Mesodermal cell (in vitro differentiated cells): ENCODE results near the gene TMEM59L.

Source experiments
- H3K27ac ChIP-seq: 2 replicates; pipeline ENCODE4 v1.7.0; 2013; ENCODE audit warnings: mild to moderate bottlenecking, low read depth, low read length, moderate library complexity; ENCODE audit not compliant: severe bottlenecking
- H3K36me3 ChIP-seq: 2 replicates; pipeline ENCODE4 v1.7.1; 2013; ENCODE audit warnings: mild to moderate bottlenecking, low read length, moderate library complexity; ENCODE audit not compliant: control insufficient read depth, insufficient read depth
- H3K4me1 ChIP-seq: one replicate; pipeline ENCODE4 v1.7.1; 2013; ENCODE audit warnings: mild to moderate bottlenecking, low read length; ENCODE audit not compliant: insufficient read depth, control insufficient read depth, poor library complexity, severe bottlenecking
- H3K4me3 ChIP-seq: 2 replicates; pipeline ENCODE4 v1.7.0; 2013; ENCODE audit warnings: low read length, control low read depth, mild to moderate bottlenecking; ENCODE audit not compliant: insufficient read depth, poor library complexity, severe bottlenecking; ENCODE audit errors: extremely low read depth
- H3K9me3 ChIP-seq: 2 replicates; pipeline ENCODE4 v1.7.1; 2013; ENCODE audit warnings: mild to moderate bottlenecking, low read length, moderate library complexity; ENCODE audit not compliant: control insufficient read depth
- whole genome bisulfite sequencing, 2 experiments: methylation state at CpG; one replicate each; pipeline ENCODE4 v1.1.5; 2013; ENCODE audit warnings: missing lambda C conversion rate in 2 of 2; ENCODE audit not compliant: insufficient coverage in 2 of 2; 5-methylcytosine and 5-hydroxymethylcytosine counted together

The TMEM59L gene

DNA sequence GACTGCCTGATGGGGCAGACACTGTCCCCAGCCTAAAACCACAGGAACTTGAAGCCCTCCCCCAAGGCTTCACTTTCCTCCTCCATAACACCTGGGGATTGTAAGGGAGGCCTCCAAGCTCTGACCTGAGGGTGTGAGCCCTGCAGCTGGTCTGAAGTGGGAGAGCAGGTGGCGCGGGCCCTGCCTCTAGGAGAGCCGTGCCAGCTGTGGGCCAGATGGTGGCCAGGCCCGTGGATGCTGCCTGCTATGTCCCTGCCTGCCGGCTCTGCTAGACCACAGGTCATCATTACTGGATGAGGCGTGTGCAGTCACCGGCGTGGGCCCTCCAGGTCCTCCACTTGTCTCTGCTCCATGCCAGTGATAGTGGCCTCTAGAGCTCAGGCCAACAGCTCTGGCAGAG lies 20.7 kb downstream of the TMEM59L start:
- Histone ChIP-seq H3K4me1 (peaks cover 6% of the 10 kb centered on the region), H3K36me3 (no peaks in the 10 kb centered on the region), H3K27ac (no peak overlapping the region), H3K9me3 (no peaks in the 10 kb centered on the region), H3K4me3 (no peak overlapping the region)
- 83 to 86% methylated on average over 8 of the region's 8 CpGs for WGBS, 2 experiments

DNA sequence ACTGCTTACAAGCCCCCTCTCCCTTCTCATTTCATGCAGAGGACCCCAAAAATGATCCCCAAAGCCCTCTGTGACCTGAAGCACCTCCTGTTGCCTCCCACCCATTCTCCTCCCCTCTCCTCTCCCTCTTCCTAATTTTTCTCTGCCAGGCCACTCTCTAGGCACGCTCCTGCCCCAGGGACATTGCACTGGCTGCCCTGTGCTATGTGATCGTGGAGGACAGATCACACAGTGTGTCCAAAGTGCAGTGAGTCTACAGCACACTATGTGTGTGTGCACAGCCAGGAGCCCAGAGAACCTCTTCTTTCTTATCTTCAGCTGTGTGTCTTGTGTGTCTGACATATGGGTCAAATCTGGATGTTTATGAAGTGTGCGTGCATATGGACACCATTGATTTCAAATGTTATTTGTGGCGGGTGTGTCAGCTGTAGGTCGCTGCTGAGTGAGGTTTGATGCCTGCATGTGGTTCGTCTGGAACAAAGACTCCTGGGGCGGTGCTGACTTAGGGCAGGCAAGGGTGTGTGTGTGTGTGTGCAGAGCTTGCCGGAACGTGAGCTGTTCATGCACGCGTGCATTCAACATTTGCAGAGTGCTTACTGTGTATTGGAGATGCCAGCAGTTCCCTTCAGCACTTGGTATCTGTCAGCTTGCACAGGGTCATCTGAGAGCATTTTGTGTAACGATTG lies 22.1 kb downstream of the TMEM59L start:
- Histone ChIP-seq H3K4me1 (peaks cover 6% of the 10 kb centered on the region), H3K9me3 (no peaks in the 10 kb centered on the region), H3K36me3 (no peaks in the 10 kb centered on the region), H3K4me3 (no peak overlapping the region), H3K27ac (no peak overlapping the region)
- 78 to 93% methylated on average over 9 of the region's 12 CpGs for WGBS, 2 experiments

DNA sequence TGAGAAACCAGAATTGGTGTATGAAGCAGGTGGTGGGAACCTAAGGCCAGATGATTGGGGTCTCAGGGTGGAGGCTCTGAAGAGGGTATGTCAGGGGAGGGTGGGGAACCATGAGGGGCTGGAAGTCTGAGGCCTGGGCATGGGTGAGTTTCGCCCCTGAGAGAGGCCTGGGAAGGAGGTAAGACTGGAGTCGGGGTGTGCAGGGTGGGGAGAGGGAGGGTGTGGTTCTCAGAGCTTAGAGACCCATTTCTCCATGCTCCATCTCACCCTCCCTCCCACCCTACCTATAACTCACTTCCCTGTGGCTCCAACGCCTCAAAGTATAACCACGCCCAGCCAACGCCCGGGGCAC lies 23.1 kb downstream of the TMEM59L start:
- H3K4me1 ChIP-seq = peaks cover 6% of the 10 kb centered on the region
- WGBS, 2 experiments = 5 to 10% methylated on average over 3 to 4 of the region's 6 CpGs
- H3K9me3 ChIP-seq = no peaks in the 10 kb centered on the region
- H3K36me3 ChIP-seq = no peaks in the 10 kb centered on the region
- H3K27ac ChIP-seq = no peak overlapping the region
- H3K4me3 ChIP-seq = peak overlapping the region; percentile 79

DNA sequence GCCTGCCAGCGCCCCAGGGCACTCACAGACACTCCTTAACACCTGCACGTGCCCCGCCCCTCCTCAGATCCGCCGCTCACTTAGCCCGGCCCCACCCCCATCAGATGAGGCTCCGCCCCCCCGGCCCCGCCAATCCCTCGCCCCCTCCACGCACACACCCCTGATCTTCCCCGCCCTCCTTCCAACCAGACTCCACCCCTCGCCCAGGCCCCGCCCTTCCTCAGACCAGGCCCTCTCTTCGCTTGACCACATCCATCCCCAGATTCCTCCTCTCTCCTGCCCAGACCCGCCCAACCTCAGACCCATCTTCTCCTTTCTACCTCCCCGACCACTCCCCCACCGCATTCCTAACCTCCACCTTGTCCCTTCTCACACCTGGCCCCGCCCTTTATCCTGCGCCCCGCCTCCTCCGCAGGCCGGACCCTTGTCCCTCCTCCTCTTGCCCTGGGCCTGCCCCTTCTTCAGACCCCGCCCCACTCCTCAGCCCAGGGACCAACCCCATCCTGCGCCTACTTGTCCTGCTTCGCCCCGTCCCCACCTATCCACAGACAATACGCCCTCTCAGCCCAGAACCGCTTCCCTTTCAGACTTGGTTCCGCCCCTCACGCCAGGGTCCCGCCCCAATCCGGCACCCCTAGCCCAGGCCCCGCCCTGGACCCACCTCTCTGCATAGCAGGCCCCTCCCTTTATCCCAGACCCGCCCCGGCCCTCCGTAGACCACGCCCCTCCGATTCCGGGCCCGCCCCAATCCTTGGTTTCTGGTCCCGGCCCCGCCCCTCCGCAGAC lies 23.7 kb downstream of the TMEM59L start:
- H3K27ac ChIP-seq = no peak overlapping the region
- WGBS, 2 experiments = 1% methylated on average over 25 to 27 of the region's 44 CpGs
- peak overlapping the region; percentile 79 for H3K4me3 ChIP-seq
- peaks cover 6% of the 10 kb centered on the region for H3K4me1 ChIP-seq
- H3K9me3 ChIP-seq = no peaks in the 10 kb centered on the region
- H3K36me3 ChIP-seq = no peaks in the 10 kb centered on the region

DNA sequence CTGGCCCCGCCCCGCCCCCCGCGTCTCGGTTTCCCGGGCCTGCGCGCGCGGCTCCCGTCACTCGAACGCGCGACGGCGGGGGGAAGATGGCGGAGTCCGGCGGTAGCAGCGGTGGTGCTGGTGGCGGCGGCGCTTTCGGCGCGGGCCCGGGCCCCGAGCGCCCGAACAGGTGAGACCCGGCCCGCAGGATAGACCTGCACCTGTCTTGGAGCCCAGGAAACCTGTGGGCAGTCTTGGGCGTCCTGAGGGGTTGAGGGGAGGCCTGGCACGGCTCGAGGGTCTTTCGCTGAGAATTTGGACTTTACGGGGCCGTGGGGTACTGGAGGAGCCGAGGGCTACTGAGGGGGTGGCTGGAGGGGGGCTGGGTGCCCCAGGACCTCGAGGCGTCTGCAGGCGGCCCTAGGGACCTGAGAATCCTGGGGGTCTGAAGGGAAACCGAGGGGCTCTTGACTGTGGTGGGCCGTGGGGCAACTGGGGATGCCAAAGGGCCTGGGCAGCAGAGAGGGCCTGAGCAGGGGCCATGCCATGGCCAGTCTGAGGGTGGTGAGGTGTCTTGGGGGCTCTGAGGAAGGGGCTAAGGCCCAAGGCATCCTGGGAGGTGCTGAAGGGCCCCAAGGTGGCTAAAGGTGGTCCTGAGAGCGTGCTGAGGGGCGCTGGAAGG lies 24.4 kb downstream of the TMEM59L start, which contains the start of gene KLHL26:
TSS of gene KLHL26 (plus strand) at position 60 of the 661 bp plus-strand sequence. CDS start at position 87, 27 bp downstream.
- Histone ChIP-seq H3K4me3 (peak within 1 kb of the TSS; percentile 79), H3K4me1 (peaks cover 6% of the 10 kb centered on the region), H3K27ac (no peak within 1 kb of the TSS), H3K9me3 (no peaks in the 10 kb centered on the region), H3K36me3 (no peaks in the 10 kb centered on the region)
- 4 to 5% methylated on average over 31 to 43 of the region's 47 CpGs for WGBS, 2 experiments

DNA sequence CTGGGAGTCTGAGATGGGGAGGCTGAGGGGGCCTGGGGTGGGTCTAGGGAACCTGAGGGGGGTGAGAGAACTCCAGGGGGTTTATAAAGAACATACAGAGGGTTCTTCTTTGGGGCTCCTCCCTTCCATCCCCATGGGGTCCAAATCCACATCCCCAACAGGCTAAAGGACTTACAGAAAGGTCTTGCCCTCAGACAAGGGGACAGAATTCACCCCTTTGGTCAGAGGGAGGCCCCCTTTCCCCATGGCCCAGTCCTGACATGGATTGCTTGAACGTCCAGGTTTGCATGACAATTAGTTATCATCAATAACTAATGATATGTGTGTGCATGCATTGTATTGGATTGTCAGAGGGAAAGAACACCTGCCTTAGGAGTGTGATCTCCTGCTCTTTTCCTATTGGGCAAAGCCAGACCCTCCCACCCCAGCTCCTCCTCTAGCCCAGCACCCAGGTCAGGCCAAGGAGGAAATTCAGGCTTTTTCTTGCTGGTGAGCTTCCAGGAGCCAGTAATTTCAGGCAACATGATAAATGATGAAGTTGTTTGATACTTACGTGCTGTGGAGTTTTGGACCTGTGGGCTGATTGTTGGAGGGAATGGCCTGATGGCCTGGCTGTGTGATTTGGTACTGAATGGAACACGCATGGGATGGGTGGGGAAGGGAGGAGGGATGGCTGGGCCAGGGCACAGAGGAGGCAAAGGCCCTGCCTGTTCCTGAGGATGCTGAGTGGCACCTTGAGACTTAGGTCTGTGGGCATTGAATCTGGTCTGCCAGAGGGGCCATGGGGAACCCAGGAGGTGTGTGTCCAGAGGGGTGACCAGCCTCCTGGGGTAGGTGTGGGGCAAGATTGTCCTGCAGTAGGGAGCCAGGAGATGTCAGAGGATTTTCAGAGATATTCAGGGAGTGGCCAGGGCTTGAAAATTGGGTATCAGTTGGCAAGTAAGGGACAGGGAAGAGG lies 25.3 kb downstream of the TMEM59L start:
- no peaks in the 10 kb centered on the region for H3K9me3 ChIP-seq
- no peak overlapping the region for H3K27ac ChIP-seq
- WGBS, 2 experiments = 88 to 93% methylated on average over 1 to 2 of the region's 3 CpGs

DNA sequence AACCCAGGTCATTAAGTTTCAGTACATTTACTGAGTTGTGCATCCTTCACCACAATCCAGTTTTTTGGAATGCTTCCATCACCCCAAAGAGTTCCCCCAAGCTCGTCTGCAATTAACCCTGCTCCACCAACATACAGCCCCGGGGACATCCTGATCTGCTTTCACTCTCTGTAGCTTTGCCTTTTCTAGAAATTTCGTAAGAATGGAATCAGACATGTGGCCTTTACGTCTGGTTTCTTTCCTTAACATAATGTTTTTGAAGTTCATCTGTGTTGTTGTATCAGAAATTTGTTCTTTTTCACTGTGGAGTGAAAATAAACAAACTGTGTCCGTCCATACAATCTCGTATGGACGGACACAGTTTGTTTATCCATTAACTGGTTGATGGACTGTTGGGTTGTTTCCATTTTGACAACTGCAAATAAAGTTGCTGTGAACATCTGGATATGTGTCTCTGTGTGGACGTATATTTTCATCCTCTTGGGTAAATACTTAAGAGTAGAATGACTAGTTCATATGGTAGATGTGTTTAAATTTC lies 27.1 kb downstream of the TMEM59L start:
- WGBS, 2 experiments = 92 to 93% methylated on average over 8 of the region's 8 CpGs
- Histone ChIP-seq H3K4me3 (no peak overlapping the region), H3K36me3 (no peaks in the 10 kb centered on the region), H3K4me1 (peaks cover 8% of the 10 kb centered on the region), H3K27ac (no peak overlapping the region), H3K9me3 (peaks cover 8% of the 10 kb centered on the region)

More for the DNA sequence above, 25.3 kb downstream of the TMEM59L start:
- H3K4me1 ChIP-seq = peaks cover 6% of the 10 kb centered on the region
- H3K36me3 ChIP-seq = no peaks in the 10 kb centered on the region
- peak overlapping the region; percentile 79 for H3K4me3 ChIP-seq

DNA sequence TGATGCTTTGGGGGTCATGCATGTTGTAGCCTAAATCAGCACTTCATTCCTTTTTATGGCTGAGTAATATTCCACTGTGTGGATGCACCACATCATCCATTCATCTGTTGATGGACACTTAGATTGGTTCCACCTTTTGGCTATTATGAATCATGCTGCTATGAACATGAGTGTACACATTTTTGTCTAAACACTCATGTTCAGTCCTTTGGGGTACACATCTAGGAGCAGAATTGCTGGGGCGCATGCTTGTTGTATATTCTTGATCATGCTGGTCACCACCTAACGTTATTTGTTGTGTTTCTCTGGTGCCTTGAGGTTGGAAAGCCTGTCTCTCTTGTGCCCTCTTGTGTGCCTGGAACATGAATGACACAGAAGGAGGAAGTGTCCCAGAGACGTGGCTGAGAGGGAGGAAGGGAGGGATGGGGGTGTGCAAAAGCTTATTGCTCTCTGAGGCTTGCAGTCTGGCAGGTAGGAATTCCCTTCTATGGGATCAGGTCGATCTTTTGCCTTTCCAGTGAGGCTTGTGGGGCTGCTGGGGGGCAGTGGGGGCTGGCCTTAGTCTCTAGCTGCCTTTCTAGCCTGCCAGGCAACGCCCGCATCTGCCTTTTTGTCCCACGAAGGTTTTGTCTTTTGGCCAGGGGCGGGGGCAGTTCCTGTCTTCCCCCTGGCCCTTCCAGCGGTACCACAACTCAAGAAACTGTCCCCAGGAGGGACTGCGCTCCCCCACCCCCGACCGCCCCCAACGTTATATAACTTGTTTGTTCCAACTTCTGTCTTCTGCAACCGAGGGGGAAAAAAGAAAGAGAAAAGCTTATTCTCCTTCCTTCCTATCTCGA lies 31.7 kb downstream of the TMEM59L start:
- no peaks in the 10 kb centered on the region for H3K36me3 ChIP-seq
- no peak overlapping the region for H3K4me3 ChIP-seq
- WGBS, 2 experiments = 77 to 84% methylated on average over 5 to 12 of the region's 15 CpGs
- peaks cover 23% of the 10 kb centered on the region for H3K4me1 ChIP-seq
- peaks cover 8% of the 10 kb centered on the region for H3K9me3 ChIP-seq
- H3K27ac ChIP-seq = no peak overlapping the region

DNA sequence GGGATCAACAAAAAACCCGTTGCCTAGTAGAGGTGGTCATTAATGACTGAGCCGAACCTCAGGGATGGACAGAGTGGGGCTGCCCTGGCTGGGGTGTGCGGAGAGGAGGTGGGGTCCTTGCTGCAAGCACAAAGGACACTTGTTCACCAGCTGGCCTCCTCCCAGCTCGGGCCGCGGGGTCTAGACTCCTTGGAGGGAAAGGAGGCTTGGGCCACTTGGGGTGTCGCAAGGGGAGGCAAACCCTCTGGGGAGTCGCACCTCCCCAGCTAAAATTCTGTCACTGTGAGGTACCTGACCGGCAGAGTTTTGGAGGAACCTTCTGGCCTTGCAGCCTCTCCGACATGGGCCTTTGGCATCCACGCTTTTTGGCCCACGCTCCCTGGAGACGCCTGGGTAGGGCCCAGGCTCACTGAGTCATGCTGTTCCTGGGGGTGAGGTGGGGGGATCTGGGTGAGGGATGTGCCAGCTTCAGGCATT lies 32.4 kb downstream of the TMEM59L start:
- WGBS, 2 experiments = 89 to 91% methylated on average over 10 to 13 of the region's 13 CpGs
- H3K9me3 ChIP-seq = peaks cover 8% of the 10 kb centered on the region
- no peaks in the 10 kb centered on the region for H3K36me3 ChIP-seq
- H3K27ac ChIP-seq = no peak overlapping the region
- H3K4me3 ChIP-seq = no peak overlapping the region
- peaks cover 28% of the 10 kb centered on the region for H3K4me1 ChIP-seq
